PFSK-1 (cell line): Measurements from ENCODE around the gene LTBP1.

Experiments
- FOXP2 ChIP-seq: optimal IDR thresholded peaks from 2 replicates; pipeline ENCODE3; 2011; ENCODE audit warnings: borderline replicate concordance, control low read depth, inconsistent platforms; ENCODE audit not compliant: insufficient read depth; ENCODE audit errors: extremely low read length, extremely low read depth
- POLR2AphosphoS5 ChIP-seq: IDR thresholded peaks from 2 replicates; pipeline ENCODE4 v1.6.1; 2012; ENCODE audit warnings: low read depth, mild to moderate bottlenecking, control low read depth, low read length, moderate library complexity
- REST ChIP-seq, 2 experiments: IDR thresholded peaks; 2 replicates each; pipeline versions ENCODE4 v1.6.1 to v1.8.0; 2011 to 2012; ENCODE audit warnings: low read depth in 2 of 2, low read length in 2 of 2, control low read depth in 1 of 2, inconsistent platforms in 1 of 2, mild to moderate bottlenecking in 1 of 2, moderate library complexity in 1 of 2; ENCODE audit not compliant: insufficient read depth in 1 of 2
- SIN3A ChIP-seq: IDR thresholded peaks from 2 replicates; pipeline ENCODE4 v1.6.1; 2012; ENCODE audit warnings: mild to moderate bottlenecking, low read length, moderate library complexity, borderline replicate concordance; ENCODE audit not compliant: insufficient read depth
- TAF1 ChIP-seq: IDR thresholded peaks from 2 replicates; pipeline ENCODE4 v1.6.1; 2012; ENCODE audit warnings: low read length, control low read depth, borderline replicate concordance; ENCODE audit not compliant: insufficient read depth

- TF ChIP-seq TAF1 (no peak), SIN3A (no peak), REST (IDR thresholded peaks at IDR 0.05; ENCODE audit: insufficient read depth in 1 of 2, low read depth in 2 of 2, low read length in 2 of 2) (no peak), POLR2AphosphoS5 (no peak), FOXP2 (no peak)
Observed at GRCh38 chr2:32938934-32939333, 7.8 kb upstream of the LTBP1 start.
